Heart left ventricle (tissue), 13 donors: Measurements from ENCODE around the gene BEST4.

Experiments used
- POLR2A ChIP-seq, 2 donors: fragments of 450-650 bp; IDR thresholded peaks; one replicate each; pipeline ENCODE4 v1.6.1; 2017; ENCODE audit warnings: antibody characterized with exemption in 2 of 2, mild to moderate bottlenecking in 2 of 2, moderate library complexity in 2 of 2
- TF ChIP-seq, protein P1 (sequence below), 12 donors: fragments of 200-600 bp; sonication (generic) in 4 of 12; IDR thresholded peaks; one replicate each; pipeline versions ENCODE4 v1.5.0 to v1.8.0; 2018 to 2022; ENCODE audit warnings: antibody characterized with exemption in 12 of 12, mild to moderate bottlenecking in 5 of 12
- donor health status: ischemic (EF 13 %, LVEDD 7.1; RV severe dilation, severe dysfunction).
- donor health status: DM: no; HTN: yes; CAD: no.
- donor health status: DM: no; HTN: no; CAD: no.
- donor health status: ischemic (EF 25% LVEDD 6.9; RV normal size, moderate dysfunction).
- donor health status: ischemic (EF 25% LVEDD 5.7; RV mildly dilated, moderate dysfunction).
- donor health status: ischemic (EF 35%, LVEDD 5.7; RV mildly dilated, moderate dysfunction).
- donor health status: nonischemic (EF 11% LVEDD 7.7; RV severe dilation, severe dysfunction).
- donor health status: DM: yes; HTN: yes; CAD: no.
- donor health status: PGD.
- donor health status: ischemic (EF 29% LVEDD 5.4; RV normal size, mild dysfunction).
- donor health status: nonischemic (EF 23%, LVEDD 6.1; RV moderate dilation, normal function).

DNA sequence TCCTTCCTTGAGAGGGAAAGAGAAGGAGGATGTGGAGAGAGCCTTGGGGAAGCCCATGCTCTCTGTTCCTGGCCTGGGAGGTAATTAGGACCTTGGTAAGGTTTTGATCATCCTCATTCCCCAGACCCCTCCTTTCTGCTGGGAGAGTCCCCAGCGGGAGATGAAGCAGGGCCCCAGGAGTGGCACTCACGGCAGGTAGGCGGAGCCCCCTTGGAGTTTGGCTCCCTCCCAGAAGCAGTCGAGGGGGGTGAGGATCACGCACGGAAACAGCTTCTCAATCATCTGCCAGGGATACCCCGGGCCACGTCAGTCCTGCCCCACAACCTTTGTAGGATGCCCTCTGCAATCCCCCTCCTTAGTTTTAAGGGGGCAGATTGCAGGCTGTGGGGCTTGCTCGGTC is 43.5 kb upstream of the BEST4 start:
- TF ChIP-seq, protein P1, sequence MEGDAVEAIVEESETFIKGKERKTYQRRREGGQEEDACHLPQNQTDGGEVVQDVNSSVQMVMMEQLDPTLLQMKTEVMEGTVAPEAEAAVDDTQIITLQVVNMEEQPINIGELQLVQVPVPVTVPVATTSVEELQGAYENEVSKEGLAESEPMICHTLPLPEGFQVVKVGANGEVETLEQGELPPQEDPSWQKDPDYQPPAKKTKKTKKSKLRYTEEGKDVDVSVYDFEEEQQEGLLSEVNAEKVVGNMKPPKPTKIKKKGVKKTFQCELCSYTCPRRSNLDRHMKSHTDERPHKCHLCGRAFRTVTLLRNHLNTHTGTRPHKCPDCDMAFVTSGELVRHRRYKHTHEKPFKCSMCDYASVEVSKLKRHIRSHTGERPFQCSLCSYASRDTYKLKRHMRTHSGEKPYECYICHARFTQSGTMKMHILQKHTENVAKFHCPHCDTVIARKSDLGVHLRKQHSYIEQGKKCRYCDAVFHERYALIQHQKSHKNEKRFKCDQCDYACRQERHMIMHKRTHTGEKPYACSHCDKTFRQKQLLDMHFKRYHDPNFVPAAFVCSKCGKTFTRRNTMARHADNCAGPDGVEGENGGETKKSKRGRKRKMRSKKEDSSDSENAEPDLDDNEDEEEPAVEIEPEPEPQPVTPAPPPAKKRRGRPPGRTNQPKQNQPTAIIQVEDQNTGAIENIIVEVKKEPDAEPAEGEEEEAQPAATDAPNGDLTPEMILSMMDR (IDR thresholded peaks at IDR 0.05): no peak
- no peak for TF ChIP-seq POLR2A (IDR thresholded peaks at IDR 0.05)
